Effector CD8-positive, alpha-beta T cell (primary cell): ENCODE data around the gene CEP192.

ENCODE experiments used
- DNase-seq: peaks from one replicate; lab custom pipeline; 2025; lab: John Stamatoyannopoulos, UW

CEP192 gene

GRCh38 chr18:13101659-13102197 lies 110.6 kb downstream of the CEP192 start:
- DNase-seq = no peak

GRCh38 chr18:13103366-13103765 lies 112.2 kb downstream of the CEP192 start:
- DNase-seq = no peak

GRCh38 chr18:13105059-13105458 lies 113.9 kb downstream of the CEP192 start:
- DNase-seq = no peak

GRCh38 chr18:13107074-13107473 lies 115.9 kb downstream of the CEP192 start:
- no peak for DNase-seq

GRCh38 chr18:13108330-13108729 lies 117.2 kb downstream of the CEP192 start:
- no peak for DNase-seq

GRCh38 chr18:13110559-13110958 lies 119.4 kb downstream of the CEP192 start:
- no peak for DNase-seq

- DNase-seq = no peak
Measured at GRCh38 chr18:13112982-13113381, 121.8 kb downstream of the CEP192 start.

- DNase-seq = no peak
Measured at GRCh38 chr18:13120255-13120654, 129.1 kb downstream of the CEP192 start.

GRCh38 chr18:13120983-13121441 lies 129.8 kb downstream of the CEP192 start:
- DNase-seq = no peak

- DNase-seq = no peak
Measured at GRCh38 chr18:13124411-13124810, 133.2 kb downstream of the CEP192 start.

GRCh38 chr18:13125191-13125590 lies 134.0 kb downstream of the CEP192 start:
- no peak for DNase-seq

- no peak for DNase-seq
Measured at GRCh38 chr18:13126966-13127598, 135.9 kb downstream of the CEP192 start.

GRCh38 chr18:13131283-13131682 lies 140.1 kb downstream of the CEP192 start:
- no peak for DNase-seq

- no peak for DNase-seq
Measured at GRCh38 chr18:13134551-13135401, 143.6 kb downstream of the CEP192 start.

GRCh38 chr18:13136056-13136903 lies 145.1 kb downstream of the CEP192 start:
- peak; percentile 32 for DNase-seq

- peak; percentile 33 for DNase-seq
Measured at GRCh38 chr18:13136904-13137669, 145.9 kb downstream of the CEP192 start.

GRCh38 chr18:13137670-13138419 lies 146.7 kb downstream of the CEP192 start:
- peak; percentile 60 for DNase-seq

- no peak for DNase-seq
Measured at GRCh38 chr18:13138420-13139139, 147.4 kb downstream of the CEP192 start.

GRCh38 chr18:13139885-13140450 lies 148.8 kb downstream of the CEP192 start:
- DNase-seq = no peak
